GM19467 (cell line): ENCODE data around the gene HBM.
"Not testable (repeated sequence)": the region's sequence is repeated elsewhere in the genome, so short reads cannot be mapped to it uniquely, and the experiment has no call there.

Experiments used
- ATAC-seq: cut with Tn5 transposase; IDR thresholded peaks from one replicate; pipeline ENCODE4 v1.9.1; 2021; ENCODE audit warnings: mild to moderate bottlenecking, moderate library complexity; ENCODE audit not compliant: unreplicated experiment

HBM gene

GRCh38 chr16:167122-167690 is 1.4 kb downstream of the HBM start:
- no peak for ATAC-seq

DNA sequence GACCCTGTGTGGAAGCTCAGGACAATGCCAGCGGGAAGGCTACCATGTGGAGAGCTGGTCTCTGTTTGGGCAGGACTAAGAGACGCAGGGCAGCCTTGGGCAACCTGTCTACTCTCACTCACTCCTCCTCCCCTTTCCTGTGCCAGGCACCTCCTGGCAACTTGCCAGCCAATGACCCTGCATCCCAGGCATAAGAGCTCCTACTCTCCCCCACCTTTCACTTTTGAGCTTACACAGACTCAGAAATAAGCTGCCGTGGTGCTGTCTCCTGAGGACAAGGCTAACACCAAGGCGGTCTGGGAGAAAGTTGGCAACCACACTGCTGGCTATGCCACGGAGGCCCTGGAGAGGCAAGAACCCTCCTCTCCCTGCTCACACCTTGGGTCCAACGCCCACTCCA is 2.6 kb downstream of the HBM start:
- no peak for ATAC-seq

- ATAC-seq: no peak
Observed at GRCh38 chr16:169014-169413, 3.2 kb downstream of the HBM start.

- ATAC-seq: not testable (repeated sequence)
Observed at GRCh38 chr16:170088-170507, 4.3 kb downstream of the HBM start.

DNA sequence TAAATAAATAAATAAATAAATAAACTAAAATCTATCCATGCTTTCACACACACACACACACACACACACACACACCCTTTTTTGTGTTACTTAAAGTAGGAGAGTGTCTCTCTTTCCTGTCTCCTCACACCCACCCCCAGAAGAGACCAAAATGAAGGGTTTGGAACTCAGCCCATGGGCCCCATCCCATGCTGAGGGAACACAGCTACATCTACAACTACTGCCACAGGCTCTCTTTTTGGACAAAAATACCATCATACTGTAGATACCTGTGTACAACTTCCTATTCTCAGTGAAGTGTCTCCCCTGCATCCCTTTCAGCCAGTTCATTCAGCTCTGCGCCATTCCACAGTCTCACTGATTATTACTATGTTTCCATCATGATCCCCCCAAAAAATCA is 5.0 kb downstream of the HBM start:
- no peak for ATAC-seq

DNA sequence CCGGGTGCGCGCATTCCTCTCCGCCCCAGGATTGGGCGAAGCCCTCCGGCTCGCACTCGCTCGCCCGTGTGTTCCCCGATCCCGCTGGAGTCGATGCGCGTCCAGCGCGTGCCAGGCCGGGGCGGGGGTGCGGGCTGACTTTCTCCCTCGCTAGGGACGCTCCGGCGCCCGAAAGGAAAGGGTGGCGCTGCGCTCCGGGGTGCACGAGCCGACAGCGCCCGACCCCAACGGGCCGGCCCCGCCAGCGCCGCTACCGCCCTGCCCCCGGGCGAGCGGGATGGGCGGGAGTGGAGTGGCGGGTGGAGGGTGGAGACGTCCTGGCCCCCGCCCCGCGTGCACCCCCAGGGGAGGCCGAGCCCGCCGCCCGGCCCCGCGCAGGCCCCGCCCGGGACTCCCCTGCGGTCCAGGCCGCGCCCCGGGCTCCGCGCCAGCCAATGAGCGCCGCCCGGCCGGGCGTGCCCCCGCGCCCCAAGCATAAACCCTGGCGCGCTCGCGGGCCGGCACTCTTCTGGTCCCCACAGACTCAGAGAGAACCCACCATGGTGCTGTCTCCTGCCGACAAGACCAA is 6.7 kb downstream of the HBM start, which contains the start of gene HBA2:
HBA2 (plus strand) TSS at position 503 of the 568 bp plus-strand sequence; CDS start at position 540, 37 bp downstream.
- not testable (repeated sequence) for ATAC-seq

- ATAC-seq: not testable (repeated sequence)
Observed at GRCh38 chr16:173211-173854, 7.6 kb downstream of the HBM start.

GRCh38 chr16:173928-174769 is 8.4 kb downstream of the HBM start:
- ATAC-seq: not testable (repeated sequence)

GRCh38 chr16:175011-175949 is 9.5 kb downstream of the HBM start:
- ATAC-seq: no peak

DNA sequence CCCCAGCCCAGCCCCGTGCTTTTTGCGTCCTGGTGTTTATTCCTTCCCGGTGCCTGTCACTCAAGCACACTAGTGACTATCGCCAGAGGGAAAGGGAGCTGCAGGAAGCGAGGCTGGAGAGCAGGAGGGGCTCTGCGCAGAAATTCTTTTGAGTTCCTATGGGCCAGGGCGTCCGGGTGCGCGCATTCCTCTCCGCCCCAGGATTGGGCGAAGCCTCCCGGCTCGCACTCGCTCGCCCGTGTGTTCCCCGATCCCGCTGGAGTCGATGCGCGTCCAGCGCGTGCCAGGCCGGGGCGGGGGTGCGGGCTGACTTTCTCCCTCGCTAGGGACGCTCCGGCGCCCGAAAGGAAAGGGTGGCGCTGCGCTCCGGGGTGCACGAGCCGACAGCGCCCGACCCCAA is 10.2 kb downstream of the HBM start:
- ATAC-seq: not testable (repeated sequence)

- ATAC-seq: not testable (repeated sequence)
Observed at GRCh38 chr16:176477-177382, 11.0 kb downstream of the HBM start, which contains the start of gene HBA1. Gene HBA1 (plus strand): TSS chr16:176680. CDS start chr16:176717, 37 bp downstream.

DNA sequence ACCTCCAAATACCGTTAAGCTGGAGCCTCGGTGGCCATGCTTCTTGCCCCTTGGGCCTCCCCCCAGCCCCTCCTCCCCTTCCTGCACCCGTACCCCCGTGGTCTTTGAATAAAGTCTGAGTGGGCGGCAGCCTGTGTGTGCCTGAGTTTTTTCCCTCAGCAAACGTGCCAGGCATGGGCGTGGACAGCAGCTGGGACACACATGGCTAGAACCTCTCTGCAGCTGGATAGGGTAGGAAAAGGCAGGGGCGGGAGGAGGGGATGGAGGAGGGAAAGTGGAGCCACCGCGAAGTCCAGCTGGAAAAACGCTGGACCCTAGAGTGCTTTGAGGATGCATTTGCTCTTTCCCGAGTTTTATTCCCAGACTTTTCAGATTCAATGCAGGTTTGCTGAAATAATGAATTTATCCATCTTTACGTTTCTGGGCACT is 11.6 kb downstream of the HBM start:
- ATAC-seq: no peak

- ATAC-seq: no peak
Observed at GRCh38 chr16:177981-178667, 12.3 kb downstream of the HBM start.

GRCh38 chr16:178668-179015 is 12.9 kb downstream of the HBM start:
- ATAC-seq: no peak

- no peak for ATAC-seq
Observed at GRCh38 chr16:179211-180092, 13.7 kb downstream of the HBM start.

GRCh38 chr16:180101-180675 is 14.4 kb downstream of the HBM start, which contains the start of gene HBQ1:
Gene HBQ1 (plus strand): TSS chr16:180459. CDS start chr16:180487, 28 bp downstream.
- ATAC-seq: no peak
